ENCODE data around the gene TALDO1.
"Not testable (repeated sequence)": the region's sequence is repeated elsewhere in the genome, so short reads cannot be mapped to it uniquely, and the experiment has no call there.

Gene TALDO1

GRCh38 chr11:724049-724777 lies 23.1 kb upstream of the TALDO1 start:
- H3K36me3 Mint-ChIP-seq (ENCODE audit: low read depth), result no peaks in the 10 kb centered on the region
- H3K27ac Mint-ChIP-seq, result no peak overlapping the region
- peaks cover 23% of the 10 kb centered on the region for H3K4me1 Mint-ChIP-seq (ENCODE audit: low read depth)
- H3K9me3 Mint-ChIP-seq, result no peaks in the 10 kb centered on the region
- H3K27me3 Mint-ChIP-seq, result peaks cover 16% of the 10 kb centered on the region
- H3K4me3 Mint-ChIP-seq, result peak overlapping the region; percentile 5

GRCh38 chr11:724778-725386 lies 22.4 kb upstream of the TALDO1 start:
- Mint-ChIP-seq H3K4me1 (ENCODE audit: low read depth) (peaks cover 23% of the 10 kb centered on the region), H3K9me3 (no peaks in the 10 kb centered on the region), H3K36me3 (ENCODE audit: low read depth) (no peaks in the 10 kb centered on the region), H3K4me3 (peak overlapping the region; percentile 49), H3K27ac (peak overlapping the region; percentile 40), H3K27me3 (peaks cover 10% of the 10 kb centered on the region)

GRCh38 chr11:725624-726202 lies 21.6 kb upstream of the TALDO1 start:
- Mint-ChIP-seq H3K4me1 (ENCODE audit: low read depth) (peaks cover 23% of the 10 kb centered on the region), H3K27ac (no peak overlapping the region), H3K36me3 (ENCODE audit: low read depth) (no peaks in the 10 kb centered on the region), H3K4me3 (peak overlapping the region; percentile 65), H3K9me3 (no peaks in the 10 kb centered on the region), H3K27me3 (peaks cover 8% of the 10 kb centered on the region)

- H3K4me1 Mint-ChIP-seq (ENCODE audit: low read depth), result peaks cover 20% of the 10 kb centered on the region
These were observed 20.7 kb upstream of the TALDO1 start for GRCh38 chr11:726278-727220.

GRCh38 chr11:727281-727701 lies 20.0 kb upstream of the TALDO1 start:
- peaks cover 13% of the 10 kb centered on the region for H3K4me1 Mint-ChIP-seq (ENCODE audit: low read depth)
- peaks cover 8% of the 10 kb centered on the region for H3K27me3 Mint-ChIP-seq
- no peak overlapping the region for H3K4me3 Mint-ChIP-seq
- no peak overlapping the region for H3K27ac Mint-ChIP-seq
- no peaks in the 10 kb centered on the region for H3K9me3 Mint-ChIP-seq
- no peaks in the 10 kb centered on the region for H3K36me3 Mint-ChIP-seq (ENCODE audit: low read depth)

More at GRCh38 chr11:726278-727220, 20.7 kb upstream of the TALDO1 start:
- Mint-ChIP-seq H3K27ac (no peak overlapping the region), H3K9me3 (no peaks in the 10 kb centered on the region), H3K36me3 (ENCODE audit: low read depth) (no peaks in the 10 kb centered on the region), H3K4me3 (peak overlapping the region; percentile 65), H3K27me3 (peaks cover 8% of the 10 kb centered on the region)

- Mint-ChIP-seq H3K9me3 (no peaks in the 10 kb centered on the region), H3K4me1 (ENCODE audit: low read depth) (peaks cover 11% of the 10 kb centered on the region), H3K36me3 (ENCODE audit: low read depth) (no peaks in the 10 kb centered on the region), H3K4me3 (no peak overlapping the region), H3K27me3 (peaks cover 7% of the 10 kb centered on the region), H3K27ac (no peak overlapping the region)
These were observed 19.2 kb upstream of the TALDO1 start for GRCh38 chr11:727859-728748.

- H3K4me1 Mint-ChIP-seq (ENCODE audit: low read depth), result peaks cover 8% of the 10 kb centered on the region
These were observed 18.3 kb upstream of the TALDO1 start for GRCh38 chr11:728901-729491.

GRCh38 chr11:729492-730074 lies 17.7 kb upstream of the TALDO1 start:
- no peaks in the 10 kb centered on the region for H3K36me3 Mint-ChIP-seq (ENCODE audit: low read depth)
- peaks cover 3% of the 10 kb centered on the region for H3K27me3 Mint-ChIP-seq
- no peak overlapping the region for H3K27ac Mint-ChIP-seq
- no peaks in the 10 kb centered on the region for H3K9me3 Mint-ChIP-seq
- H3K4me3 Mint-ChIP-seq, result no peak overlapping the region
- H3K4me1 Mint-ChIP-seq (ENCODE audit: low read depth), result peaks cover 6% of the 10 kb centered on the region

More at GRCh38 chr11:728901-729491, 18.3 kb upstream of the TALDO1 start:
- Mint-ChIP-seq H3K27me3 (peaks cover 3% of the 10 kb centered on the region), H3K9me3 (no peaks in the 10 kb centered on the region), H3K36me3 (ENCODE audit: low read depth) (no peaks in the 10 kb centered on the region), H3K4me3 (no peak overlapping the region), H3K27ac (no peak overlapping the region)

GRCh38 chr11:733072-733471 lies 14.2 kb upstream of the TALDO1 start:
- H3K36me3 Mint-ChIP-seq (ENCODE audit: low read depth), result no peaks in the 10 kb centered on the region
- H3K4me1 Mint-ChIP-seq (ENCODE audit: low read depth), result peaks cover 15% of the 10 kb centered on the region
- H3K27ac Mint-ChIP-seq, result no peak overlapping the region
- no peaks in the 10 kb centered on the region for H3K9me3 Mint-ChIP-seq
- no peak overlapping the region for H3K4me3 Mint-ChIP-seq
- H3K27me3 Mint-ChIP-seq, result peaks cover 4% of the 10 kb centered on the region

GRCh38 chr11:734541-734940 lies 12.7 kb upstream of the TALDO1 start:
- not testable (repeated sequence) for H3K27ac Mint-ChIP-seq

GRCh38 chr11:737366-737765 lies 9.9 kb upstream of the TALDO1 start:
- H3K27me3 Mint-ChIP-seq, result peaks cover 4% of the 10 kb centered on the region
- H3K27ac Mint-ChIP-seq, result no peak overlapping the region
- no peaks in the 10 kb centered on the region for H3K9me3 Mint-ChIP-seq
- H3K36me3 Mint-ChIP-seq (ENCODE audit: low read depth), result no peaks in the 10 kb centered on the region
- H3K4me1 Mint-ChIP-seq (ENCODE audit: low read depth), result peaks cover 15% of the 10 kb centered on the region
- H3K4me3 Mint-ChIP-seq, result peak overlapping the region; percentile 19

More at GRCh38 chr11:734541-734940, 12.7 kb upstream of the TALDO1 start:
- not testable (repeated sequence) for H3K27me3 Mint-ChIP-seq; H3K9me3 Mint-ChIP-seq; H3K4me3 Mint-ChIP-seq; H3K36me3 Mint-ChIP-seq (ENCODE audit: low read depth)
- peaks cover 15% of the 10 kb centered on the region for H3K4me1 Mint-ChIP-seq (ENCODE audit: low read depth)

- not testable (repeated sequence) for H3K27me3 Mint-ChIP-seq; H3K9me3 Mint-ChIP-seq; H3K36me3 Mint-ChIP-seq (ENCODE audit: low read depth); H3K27ac Mint-ChIP-seq
- peaks cover 15% of the 10 kb centered on the region for H3K4me1 Mint-ChIP-seq (ENCODE audit: low read depth)
- H3K4me3 Mint-ChIP-seq, result peak overlapping the region; percentile 19
These were observed 9.4 kb upstream of the TALDO1 start for GRCh38 chr11:737899-738298.

GRCh38 chr11:742156-742546 lies 5.1 kb upstream of the TALDO1 start:
- Mint-ChIP-seq H3K9me3 (no peaks in the 10 kb centered on the region), H3K27ac (no peak overlapping the region), H3K36me3 (ENCODE audit: low read depth) (no peaks in the 10 kb centered on the region), H3K4me3 (no peak overlapping the region), H3K4me1 (ENCODE audit: low read depth) (peaks cover 14% of the 10 kb centered on the region), H3K27me3 (peaks cover 4% of the 10 kb centered on the region)
